NT2/D1 (cell line): Measurements from ENCODE around the gene PDCD1.

Source experiments
- DNase-seq: peaks from one replicate; pipeline ENCODE4 v3.0.0-alpha.2; 2011; ENCODE audit warnings: low read depth, low spot score
- H3K27me3 ChIP-seq: 2 replicates; pipeline ENCODE4 v1.6.0; 2011; ENCODE audit warnings: mild to moderate bottlenecking; ENCODE audit not compliant: insufficient read length, insufficient read depth
- H3K36me3 ChIP-seq: 2 replicates; pipeline ENCODE4 v1.6.1; 2011; ENCODE audit warnings: mild to moderate bottlenecking, low read length, mixed read lengths; ENCODE audit not compliant: insufficient read depth, insufficient read length
- H3K4me1 ChIP-seq: 2 replicates; pipeline ENCODE4 v1.5.1; 2011; ENCODE audit not compliant: insufficient read depth, insufficient read length
- H3K4me3 ChIP-seq: 2 replicates; pipeline ENCODE4 v1.5.1; 2011; ENCODE audit warnings: low read depth; ENCODE audit not compliant: insufficient read length
- H3K9ac ChIP-seq: 2 replicates; pipeline ENCODE4 v1.6.0; 2011; ENCODE audit warnings: low read depth; ENCODE audit not compliant: insufficient read length
- H3K9me3 ChIP-seq: 2 replicates; pipeline ENCODE4 v1.5.1; 2011; ENCODE audit warnings: mild to moderate bottlenecking, low read length; ENCODE audit not compliant: insufficient read depth
- SUZ12 ChIP-seq: IDR thresholded peaks from 2 replicates; pipeline ENCODE4 v1.6.1; 2011; ENCODE audit not compliant: insufficient read length, insufficient read depth; ENCODE audit errors: extremely low read depth
- YY1 ChIP-seq: IDR thresholded peaks from 2 replicates; pipeline ENCODE4 v1.6.1; 2011; ENCODE audit not compliant: insufficient read length, insufficient read depth
- ZNF274 ChIP-seq: IDR thresholded peaks from 2 replicates; pipeline ENCODE4 v1.6.1; 2011; ENCODE audit warnings: mild to moderate bottlenecking, low read depth, low read length

Gene PDCD1

GRCh38 chr2:241894056-241894641 is 35.5 kb upstream of the PDCD1 start:
- peaks cover 4% of the 10 kb centered on the region; the same call in 1 of the 2 replicates for H3K9me3 ChIP-seq
- H3K36me3 ChIP-seq = no peaks in the 10 kb centered on the region
- H3K4me1 ChIP-seq = peaks cover 6% of the 10 kb centered on the region
- H3K9ac ChIP-seq = no peak overlapping the region
- no peak for TF ChIP-seq ZNF274
- no peak for TF ChIP-seq SUZ12
- no peak for TF ChIP-seq YY1
- no peak for DNase-seq
- H3K4me3 ChIP-seq = no peak overlapping the region
- H3K27me3 ChIP-seq = no peaks in the 10 kb centered on the region

GRCh38 chr2:241893265-241893664 is 34.6 kb upstream of the PDCD1 start:
- Histone ChIP-seq H3K4me3 (no peak overlapping the region), H3K36me3 (no peaks in the 10 kb centered on the region), H3K4me1 (no peaks in the 10 kb centered on the region), H3K9me3 (peaks cover 10% of the 10 kb centered on the region; the same call in 1 of the 2 replicates), H3K9ac (no peak overlapping the region), H3K27me3 (no peaks in the 10 kb centered on the region)
- TF ChIP-seq YY1 (no peak), SUZ12 (no peak), ZNF274 (no peak)
- no peak for DNase-seq

- DNase-seq = no peak
- H3K9ac ChIP-seq = no peak overlapping the region
Observed at GRCh38 chr2:241892299-241893137, 33.8 kb upstream of the PDCD1 start.

GRCh38 chr2:241891988-241892298 is 33.2 kb upstream of the PDCD1 start:
- TF ChIP-seq ZNF274 (no peak), SUZ12 (no peak), YY1 (no peak)
- Histone ChIP-seq H3K36me3 (no peaks in the 10 kb centered on the region), H3K27me3 (no peaks in the 10 kb centered on the region), H3K9ac (no peak overlapping the region), H3K4me3 (no peak overlapping the region), H3K4me1 (no peaks in the 10 kb centered on the region), H3K9me3 (peaks cover 10% of the 10 kb centered on the region; the same call in 1 of the 2 replicates)
- no peak for DNase-seq

More at GRCh38 chr2:241892299-241893137, 33.8 kb upstream of the PDCD1 start:
- TF ChIP-seq SUZ12 (no peak), ZNF274 (no peak), YY1 (no peak)
- no peaks in the 10 kb centered on the region for H3K27me3 ChIP-seq
- no peaks in the 10 kb centered on the region for H3K36me3 ChIP-seq
- H3K4me3 ChIP-seq = no peak overlapping the region
- H3K9me3 ChIP-seq = peaks cover 10% of the 10 kb centered on the region; the same call in 1 of the 2 replicates
- H3K4me1 ChIP-seq = no peaks in the 10 kb centered on the region

- no peak for DNase-seq
- Histone ChIP-seq H3K4me1 (no peaks in the 10 kb centered on the region), H3K27me3 (no peaks in the 10 kb centered on the region), H3K9ac (no peak overlapping the region), H3K36me3 (no peaks in the 10 kb centered on the region), H3K4me3 (no peak overlapping the region), H3K9me3 (peaks cover 10% of the 10 kb centered on the region; the same call in 1 of the 2 replicates)
- TF ChIP-seq YY1 = no peak
- no peak for TF ChIP-seq ZNF274
- no peak for TF ChIP-seq SUZ12
Observed at GRCh38 chr2:241891315-241891987, 32.8 kb upstream of the PDCD1 start.

- no peaks in the 10 kb centered on the region for H3K4me1 ChIP-seq
- H3K9ac ChIP-seq = no peak overlapping the region
- no peak for TF ChIP-seq ZNF274
- TF ChIP-seq YY1 = no peak
- no peak for TF ChIP-seq SUZ12
- no peaks in the 10 kb centered on the region for H3K27me3 ChIP-seq
- no peaks in the 10 kb centered on the region for H3K36me3 ChIP-seq
- DNase-seq = no peak
- peaks cover 10% of the 10 kb centered on the region; the same call in 1 of the 2 replicates for H3K9me3 ChIP-seq
- H3K4me3 ChIP-seq = no peak overlapping the region
Observed at GRCh38 chr2:241890524-241891235, 32.0 kb upstream of the PDCD1 start.

- no peaks in the 10 kb centered on the region for H3K36me3 ChIP-seq
- no peak overlapping the region for H3K4me3 ChIP-seq
- no peak for TF ChIP-seq ZNF274
- no peak for TF ChIP-seq SUZ12
- TF ChIP-seq YY1 = no peak
- H3K27me3 ChIP-seq = no peaks in the 10 kb centered on the region
- DNase-seq = no peak
- H3K9me3 ChIP-seq = peaks cover 10% of the 10 kb centered on the region; the same call in 1 of the 2 replicates
- H3K4me1 ChIP-seq = no peaks in the 10 kb centered on the region
- H3K9ac ChIP-seq = no peak overlapping the region
Observed at GRCh38 chr2:241888641-241889040, 29.9 kb upstream of the PDCD1 start.
